ENCODE measurements around the gene UST. TPM values are rescaled to one million over a fixed set of nuclear protein-coding genes. Genes with fewer than 3 reads are reported as not detected.
A peak's percentile ranks its signal among the peaks of the same experiment; 100 is the strongest.

The UST gene
- total RNA-seq, 1 experiment from 2014 or later: 3.9 TPM

DNA sequence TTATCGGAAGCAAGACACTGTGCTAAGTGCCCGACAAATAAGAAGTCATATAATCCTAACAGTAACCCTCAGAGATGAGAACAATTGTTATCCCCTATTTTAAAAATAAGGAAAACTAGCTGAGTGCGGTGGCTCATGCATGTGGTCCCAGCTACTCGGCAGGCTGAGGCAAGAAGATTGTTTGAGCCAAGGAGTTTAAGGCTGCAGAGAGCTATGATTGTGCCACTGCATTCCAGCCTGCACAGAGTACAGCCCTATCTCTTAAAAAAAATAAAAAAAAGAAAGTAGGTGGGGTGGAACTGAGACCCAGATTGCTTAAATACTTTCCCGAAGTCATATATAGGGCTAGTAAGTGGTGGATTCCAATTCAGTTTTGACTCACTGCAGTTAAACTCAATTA lies 84.7 kb downstream of the UST start:
- Histone ChIP-seq H3K36me3 (ENCODE audit: low read depth, low read length) (no peaks in the 10 kb centered on the region), H3K9ac (ENCODE audit: low read length) (no peak overlapping the region), H3K9me2 (replicated peaks; ENCODE audit: low read length) (no peaks in the 10 kb centered on the region), H4K20me1 (ENCODE audit: low read length) (no peaks in the 10 kb centered on the region), H3K4me1 (ENCODE audit: insufficient read depth, low read length) (peaks cover 38% of the 10 kb centered on the region), H2AFZ (ENCODE audit: low read length) (no peak overlapping the region), H3K4me3 (ENCODE audit: low read length) (no peak overlapping the region; the same call in 1 of the 2 replicates), H3K27me3 (ENCODE audit: low read length) (no peaks in the 10 kb centered on the region), H3K9me3 (ENCODE audit: low read length) (no peaks in the 10 kb centered on the region), H3K79me2 (ENCODE audit: low read length) (no peaks in the 10 kb centered on the region), H3F3A (ENCODE audit: low read length, unreplicated experiment) (no peaks in the 10 kb centered on the region), H3K4me2 (ENCODE audit: low read length) (peak overlapping the region; percentile 57), H3K27ac (ENCODE audit: low read length) (no peak overlapping the region)
- no TSS peak for BruUV-seq (replicated peaks)
- ATAC-seq (no peak), DNase-seq (no peak)
- CTCF ChIA-PET: no interaction called here
- POLR2A ChIA-PET (ENCODE audit: unreplicated experiment): interaction anchor here (0.7 kb wide), 1 partner anchor 38 kb away, joined by 4 read pairs; no protein-coding TSS in a partner anchor
- intact Hi-C loops (cut with micrococcal nuclease): no loop called here
- TF ChIP-seq EZH2 (IDR thresholded peaks at IDR 0.05; ENCODE audit: low read length, unreplicated experiment) (no peak), EZH2phosphoT487 (IDR thresholded peaks at IDR 0.05; ENCODE audit: borderline replicate concordance, low read length) (no peak), CTCF (conservative IDR thresholded peaks at IDR 0.05; ENCODE audit: low read depth, low read length) (no peak)

DNA sequence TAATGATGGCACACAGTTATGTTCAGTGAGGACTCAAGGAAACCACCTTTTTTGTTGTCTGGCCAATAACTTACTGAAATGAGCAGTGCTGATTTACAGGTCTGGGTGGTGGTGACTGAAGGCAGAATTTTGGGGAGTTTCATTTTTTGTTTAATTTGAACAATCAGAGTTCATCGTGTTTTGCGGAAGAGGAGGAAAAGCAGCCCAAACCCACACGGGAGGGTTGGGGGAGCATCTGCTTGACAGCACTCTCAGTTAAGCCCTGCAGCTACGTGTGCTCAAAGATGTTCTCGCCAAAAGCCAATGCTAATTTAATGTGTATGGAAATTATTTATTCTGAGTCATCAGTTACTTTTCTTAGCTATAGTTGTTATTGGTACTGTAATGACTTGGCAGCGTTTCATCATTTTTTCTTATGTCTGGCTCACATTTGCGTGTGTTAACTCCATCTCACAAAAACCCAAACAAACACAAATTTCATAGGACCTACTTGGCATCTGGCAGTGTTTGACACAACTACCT lies 89.2 kb downstream of the UST start:
- CTCF ChIA-PET: no interaction called here

More for the DNA sequence above, 89.2 kb downstream of the UST start:
- Histone ChIP-seq H3K9me3 (ENCODE audit: low read length) (no peaks in the 10 kb centered on the region), H4K20me1 (ENCODE audit: low read length) (no peaks in the 10 kb centered on the region), H3F3A (ENCODE audit: low read length, unreplicated experiment) (no peaks in the 10 kb centered on the region), H3K4me1 (ENCODE audit: insufficient read depth, low read length) (peaks cover 58% of the 10 kb centered on the region), H3K27me3 (ENCODE audit: low read length) (no peaks in the 10 kb centered on the region), H3K9ac (ENCODE audit: low read length) (no peak overlapping the region), H3K4me2 (ENCODE audit: low read length) (peak overlapping the region; percentile 43), H3K79me2 (ENCODE audit: low read length) (no peaks in the 10 kb centered on the region), H3K4me3 (ENCODE audit: low read length) (no peak overlapping the region), H3K9me2 (replicated peaks; ENCODE audit: low read length) (no peaks in the 10 kb centered on the region), H3K36me3 (ENCODE audit: low read depth, low read length) (no peaks in the 10 kb centered on the region), H2AFZ (ENCODE audit: low read length) (no peak overlapping the region), H3K27ac (ENCODE audit: low read length) (peak overlapping the region; percentile 35; the same call in 1 of the 2 replicates)
- TF ChIP-seq EZH2phosphoT487 (IDR thresholded peaks at IDR 0.05; ENCODE audit: borderline replicate concordance, low read length) (no peak), CTCF (conservative IDR thresholded peaks at IDR 0.05; ENCODE audit: low read depth, low read length) (no peak), EZH2 (IDR thresholded peaks at IDR 0.05; ENCODE audit: low read length, unreplicated experiment) (no peak)
- no TSS peak for BruUV-seq (replicated peaks)
- DNase-seq (peak; percentile 81), ATAC-seq (peak; percentile 54)
- POLR2A ChIA-PET (ENCODE audit: unreplicated experiment): no interaction called here
- intact Hi-C loops (cut with micrococcal nuclease): no loop called here
